Neutrophil (primary cell): Measurements from ENCODE around the gene PDE1A.
"Not testable (repeated sequence)": the region's sequence is repeated elsewhere in the genome, so short reads cannot be mapped to it uniquely, and the experiment has no call there.

Experiments
- H3K27ac ChIP-seq: fragments of 200-600 bp; sonication (generic); 2 replicates; pipeline ENCODE4 v1.5.1; 2016; ENCODE audit warnings: mild to moderate bottlenecking, moderate library complexity
- H3K27me3 ChIP-seq: fragments of 200-600 bp; sonication (generic); 2 replicates; pipeline ENCODE4 v1.6.0; 2016; ENCODE audit warnings: mild to moderate bottlenecking
- H3K36me3 ChIP-seq: fragments of 200-600 bp; sonication (generic); 2 replicates; pipeline ENCODE4 v1.5.1; 2017
- H3K4me1 ChIP-seq, 2 experiments: fragments of 200-600 bp in 1 of 2; sonication (generic) in 1 of 2; 1 replicate in 1 of 2; 2 replicates in 1 of 2; pipeline versions ENCODE4 v1.5.1 to v1.6.1; 2013 to 2016; ENCODE audit warnings: low read depth in 1 of 2, low read length in 1 of 2, mild to moderate bottlenecking in 1 of 2, moderate library complexity in 1 of 2; ENCODE audit not compliant: control insufficient read depth in 1 of 2, insufficient read depth in 1 of 2
- H3K4me3 ChIP-seq, 2 experiments: fragments of 200-600 bp in 1 of 2; sonication (generic) in 1 of 2; 1 replicate in 1 of 2; 2 replicates in 1 of 2; pipeline ENCODE4 v1.5.1; 2013 to 2016; ENCODE audit warnings: low read depth in 1 of 2, low read length in 1 of 2, mild to moderate bottlenecking in 1 of 2, moderate library complexity in 1 of 2
- H3K9me3 ChIP-seq: fragments of 200-600 bp; sonication (generic); 2 replicates; pipeline ENCODE4 v1.5.1; 2016
- TF ChIP-seq, protein P1 (sequence below): fragments of 200-600 bp; sonication (generic); IDR thresholded peaks from 2 replicates; pipeline ENCODE4 v1.5.1; 2016; ENCODE audit warnings: antibody characterized with exemption

Gene PDE1A

DNA sequence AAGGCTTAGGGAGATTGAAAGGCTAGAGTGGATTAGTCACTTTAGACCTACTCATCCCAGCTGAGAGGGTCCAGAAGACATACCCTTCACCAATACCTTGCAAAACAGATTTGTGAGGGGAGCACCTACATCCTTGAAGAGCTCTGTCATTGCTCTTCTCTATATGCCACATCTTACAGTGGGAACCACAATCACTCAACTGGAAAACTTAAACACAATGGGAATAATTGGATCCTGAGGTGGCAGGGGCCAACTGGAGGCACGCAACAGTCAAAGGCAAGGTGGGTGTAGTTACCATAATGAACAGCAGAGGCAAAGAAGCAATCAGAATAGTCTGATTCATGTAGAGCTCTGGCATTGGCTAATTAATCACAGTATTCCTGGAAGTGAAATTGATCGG is 35.4 kb downstream of the PDE1A start:
- TF ChIP-seq, protein P1, sequence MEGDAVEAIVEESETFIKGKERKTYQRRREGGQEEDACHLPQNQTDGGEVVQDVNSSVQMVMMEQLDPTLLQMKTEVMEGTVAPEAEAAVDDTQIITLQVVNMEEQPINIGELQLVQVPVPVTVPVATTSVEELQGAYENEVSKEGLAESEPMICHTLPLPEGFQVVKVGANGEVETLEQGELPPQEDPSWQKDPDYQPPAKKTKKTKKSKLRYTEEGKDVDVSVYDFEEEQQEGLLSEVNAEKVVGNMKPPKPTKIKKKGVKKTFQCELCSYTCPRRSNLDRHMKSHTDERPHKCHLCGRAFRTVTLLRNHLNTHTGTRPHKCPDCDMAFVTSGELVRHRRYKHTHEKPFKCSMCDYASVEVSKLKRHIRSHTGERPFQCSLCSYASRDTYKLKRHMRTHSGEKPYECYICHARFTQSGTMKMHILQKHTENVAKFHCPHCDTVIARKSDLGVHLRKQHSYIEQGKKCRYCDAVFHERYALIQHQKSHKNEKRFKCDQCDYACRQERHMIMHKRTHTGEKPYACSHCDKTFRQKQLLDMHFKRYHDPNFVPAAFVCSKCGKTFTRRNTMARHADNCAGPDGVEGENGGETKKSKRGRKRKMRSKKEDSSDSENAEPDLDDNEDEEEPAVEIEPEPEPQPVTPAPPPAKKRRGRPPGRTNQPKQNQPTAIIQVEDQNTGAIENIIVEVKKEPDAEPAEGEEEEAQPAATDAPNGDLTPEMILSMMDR, result no peak
- Histone ChIP-seq H3K4me1 (no peaks in the 10 kb centered on the region), H3K27me3 (no peaks in the 10 kb centered on the region), H3K4me3 (no peak overlapping the region), H3K27ac (no peak overlapping the region), H3K9me3 (no peaks in the 10 kb centered on the region), H3K36me3 (no peaks in the 10 kb centered on the region)

- H3K27ac ChIP-seq, H3K36me3 ChIP-seq, H3K4me1 ChIP-seq, H3K4me3 ChIP-seq, H3K9me3 ChIP-seq, H3K27me3 ChIP-seq: not testable (repeated sequence)
Measured at GRCh38 chr2:182386267-182386880, 40.5 kb downstream of the PDE1A start.

DNA sequence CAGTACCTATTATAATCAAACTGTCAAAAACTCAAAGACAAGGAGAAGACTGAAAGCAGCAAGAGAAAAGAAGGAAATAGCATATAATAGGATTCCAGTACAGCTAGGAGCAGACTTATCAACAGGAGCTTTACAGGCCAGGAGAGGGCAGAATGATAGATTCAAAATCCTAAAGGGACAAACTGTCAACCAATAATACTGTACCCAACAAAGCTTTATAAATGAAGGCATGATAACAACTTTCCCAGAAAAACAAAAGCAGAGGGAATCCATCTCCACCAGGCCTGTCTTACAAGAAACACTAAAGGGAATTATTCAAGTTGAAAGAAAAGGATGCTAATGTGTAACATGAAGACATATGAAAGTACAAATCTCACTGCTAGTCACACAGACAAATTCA is 42.0 kb downstream of the PDE1A start:
- TF ChIP-seq, protein P1, result no peak
- Histone ChIP-seq H3K36me3 (no peaks in the 10 kb centered on the region), H3K9me3 (no peaks in the 10 kb centered on the region), H3K4me3 (no peak overlapping the region), H3K4me1 (no peaks in the 10 kb centered on the region), H3K27me3 (no peaks in the 10 kb centered on the region), H3K27ac (no peak overlapping the region)

GRCh38 chr2:182381225-182381624 is 45.6 kb downstream of the PDE1A start:
- no peaks in the 10 kb centered on the region for H3K4me1 ChIP-seq
- H3K9me3 ChIP-seq, result no peaks in the 10 kb centered on the region
- H3K4me3 ChIP-seq, result no peak overlapping the region
- H3K36me3 ChIP-seq, result no peaks in the 10 kb centered on the region
- TF ChIP-seq, protein P1, result no peak
- no peak overlapping the region for H3K27ac ChIP-seq
- no peaks in the 10 kb centered on the region for H3K27me3 ChIP-seq

- Histone ChIP-seq H3K36me3 (no peaks in the 10 kb centered on the region), H3K27me3 (no peaks in the 10 kb centered on the region), H3K4me3 (no peak overlapping the region), H3K9me3 (no peaks in the 10 kb centered on the region), H3K4me1 (no peaks in the 10 kb centered on the region), H3K27ac (no peak overlapping the region)
- TF ChIP-seq, protein P1, result no peak
Measured at GRCh38 chr2:182379241-182379640, 47.6 kb downstream of the PDE1A start.

DNA sequence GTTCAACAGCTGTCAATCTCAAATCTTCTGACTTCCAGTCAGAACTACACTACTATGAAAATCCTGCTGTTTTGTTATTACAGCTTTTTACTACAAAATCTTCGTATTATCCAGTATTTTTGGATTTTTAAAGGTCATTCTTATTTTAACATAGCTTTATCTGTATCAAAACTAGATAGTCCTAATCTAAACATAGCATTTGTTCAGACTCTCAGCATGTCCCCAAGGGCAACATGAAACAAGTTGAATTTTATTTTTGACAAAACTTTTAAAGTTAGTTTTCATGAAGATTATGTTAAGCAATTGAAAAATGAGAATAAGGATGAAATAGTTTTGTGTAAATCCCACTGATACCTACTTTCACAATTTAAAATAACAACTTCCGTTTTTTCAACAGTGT is 48.1 kb downstream of the PDE1A start:
- Histone ChIP-seq H3K27me3 (no peaks in the 10 kb centered on the region), H3K4me3 (no peak overlapping the region), H3K4me1 (no peaks in the 10 kb centered on the region), H3K36me3 (no peaks in the 10 kb centered on the region), H3K9me3 (no peaks in the 10 kb centered on the region), H3K27ac (no peak overlapping the region)
- TF ChIP-seq, protein P1, result no peak
